ENCODE measurements around the gene CPNE5.

CPNE5 gene

DNA sequence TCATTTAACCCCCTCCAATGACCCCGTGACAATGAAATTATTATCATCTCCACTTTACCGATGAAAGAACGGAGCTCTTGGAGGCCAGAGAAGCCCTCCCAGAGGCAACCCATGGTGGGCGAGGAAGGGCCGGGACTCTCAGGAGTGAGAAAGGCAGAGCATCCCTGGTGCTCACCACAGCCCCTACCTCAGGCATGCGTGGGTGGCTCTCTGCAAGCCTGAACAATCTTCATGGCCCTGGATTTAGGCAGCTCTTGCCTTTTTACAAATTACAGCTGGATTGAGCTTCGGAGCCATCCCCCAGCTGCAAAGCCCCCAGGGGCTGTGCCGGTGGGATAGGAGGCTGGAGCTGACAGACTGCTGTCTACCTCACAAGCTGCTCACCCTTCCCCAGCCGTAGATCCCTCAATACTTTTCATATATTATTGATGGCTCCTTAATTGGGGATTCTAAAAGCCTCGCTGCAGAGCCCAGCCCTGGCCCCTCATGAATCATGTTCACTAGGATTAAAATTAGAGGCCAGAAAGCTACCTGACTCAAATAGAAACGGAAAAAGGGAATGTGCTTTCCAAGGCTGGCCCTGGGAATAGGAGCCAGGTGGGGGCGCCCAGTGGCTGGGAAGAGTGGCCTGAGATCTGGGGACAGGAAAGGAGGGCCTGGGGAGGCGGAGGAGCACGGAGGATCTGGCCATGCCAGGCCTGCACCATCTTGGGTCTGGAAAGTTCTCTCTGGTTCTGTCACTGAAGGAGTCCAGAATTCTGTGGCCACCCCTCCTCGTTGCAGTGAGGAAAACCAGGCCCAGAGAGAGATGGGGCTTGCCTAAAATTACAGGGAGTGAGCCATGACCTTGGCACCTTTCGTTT is 29.1 kb downstream of the CPNE5 start:
- no peak for DNase-seq (ENCODE audit: low spot score)

DNA sequence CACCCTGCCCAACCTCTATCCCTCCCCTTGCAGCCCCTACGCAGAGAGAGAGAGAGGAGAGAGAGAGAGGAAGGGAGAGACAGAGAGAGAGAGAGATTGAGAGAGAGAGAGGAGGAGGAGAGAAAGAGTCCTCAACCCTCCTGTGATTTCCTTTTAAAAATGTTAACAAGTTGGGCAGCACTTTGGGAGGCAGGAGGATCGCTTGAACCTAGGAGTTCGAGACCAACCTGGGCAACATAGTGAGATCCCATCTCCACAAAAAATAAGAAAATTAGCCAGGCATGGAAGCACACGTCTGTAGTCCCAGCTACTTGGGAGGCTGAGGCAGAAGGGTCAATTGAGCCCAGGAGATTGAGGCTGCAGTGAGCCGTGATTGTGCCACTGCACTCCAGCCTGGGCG is 30.1 kb downstream of the CPNE5 start:
- H3K27me3 ChIP-seq (ENCODE audit: insufficient read depth, poor library complexity, severe bottlenecking), result no peaks in the 10 kb centered on the region
- TF ChIP-seq, protein P1, sequence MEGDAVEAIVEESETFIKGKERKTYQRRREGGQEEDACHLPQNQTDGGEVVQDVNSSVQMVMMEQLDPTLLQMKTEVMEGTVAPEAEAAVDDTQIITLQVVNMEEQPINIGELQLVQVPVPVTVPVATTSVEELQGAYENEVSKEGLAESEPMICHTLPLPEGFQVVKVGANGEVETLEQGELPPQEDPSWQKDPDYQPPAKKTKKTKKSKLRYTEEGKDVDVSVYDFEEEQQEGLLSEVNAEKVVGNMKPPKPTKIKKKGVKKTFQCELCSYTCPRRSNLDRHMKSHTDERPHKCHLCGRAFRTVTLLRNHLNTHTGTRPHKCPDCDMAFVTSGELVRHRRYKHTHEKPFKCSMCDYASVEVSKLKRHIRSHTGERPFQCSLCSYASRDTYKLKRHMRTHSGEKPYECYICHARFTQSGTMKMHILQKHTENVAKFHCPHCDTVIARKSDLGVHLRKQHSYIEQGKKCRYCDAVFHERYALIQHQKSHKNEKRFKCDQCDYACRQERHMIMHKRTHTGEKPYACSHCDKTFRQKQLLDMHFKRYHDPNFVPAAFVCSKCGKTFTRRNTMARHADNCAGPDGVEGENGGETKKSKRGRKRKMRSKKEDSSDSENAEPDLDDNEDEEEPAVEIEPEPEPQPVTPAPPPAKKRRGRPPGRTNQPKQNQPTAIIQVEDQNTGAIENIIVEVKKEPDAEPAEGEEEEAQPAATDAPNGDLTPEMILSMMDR (IDR thresholded peaks at IDR 0.05; ENCODE audit: poor library complexity, severe bottlenecking), result no peak

More for the DNA sequence above, 29.1 kb downstream of the CPNE5 start:
- Histone ChIP-seq H3K4me1 (ENCODE audit: insufficient read depth, poor library complexity, severe bottlenecking) (no peaks in the 10 kb centered on the region), H3K27me3 (ENCODE audit: insufficient read depth, poor library complexity, severe bottlenecking) (no peaks in the 10 kb centered on the region), H3K36me3 (ENCODE audit: low read depth) (no peaks in the 10 kb centered on the region), H3K4me3 (ENCODE audit: severe bottlenecking) (no peak overlapping the region), H3K9me3 (ENCODE audit: severe bottlenecking) (no peaks in the 10 kb centered on the region), H3K27ac (ENCODE audit: poor library complexity, severe bottlenecking) (no peak overlapping the region)
- TF ChIP-seq, protein P1 (IDR thresholded peaks at IDR 0.05; ENCODE audit: poor library complexity, severe bottlenecking), result no peak
- no peak for ATAC-seq (ENCODE audit: low read depth)

DNA sequence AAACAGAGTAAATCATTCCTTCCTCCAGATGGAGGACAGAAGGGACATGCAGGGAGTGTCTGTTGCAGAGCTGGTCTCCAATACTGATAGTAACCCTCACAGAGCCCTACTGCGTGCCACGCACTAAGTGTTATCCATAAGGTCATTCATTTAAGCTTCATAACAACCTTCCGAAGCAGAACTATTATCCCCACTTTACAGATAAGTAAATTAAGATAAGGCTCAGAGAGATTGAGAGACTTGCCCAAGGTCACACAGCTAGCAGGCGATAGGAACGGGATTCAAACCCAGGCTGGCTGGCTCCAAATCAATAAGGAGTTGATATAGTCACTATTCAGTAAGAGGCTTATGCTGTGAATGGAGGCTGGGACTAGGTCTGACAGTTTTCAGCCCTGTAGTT is 30.6 kb downstream of the CPNE5 start:
- ATAC-seq (ENCODE audit: low read depth) (no peak), DNase-seq (ENCODE audit: low spot score) (no peak)
- Histone ChIP-seq H3K4me3 (ENCODE audit: severe bottlenecking) (no peak overlapping the region), H3K27ac (ENCODE audit: poor library complexity, severe bottlenecking) (no peak overlapping the region), H3K4me1 (ENCODE audit: insufficient read depth, poor library complexity, severe bottlenecking) (no peaks in the 10 kb centered on the region), H3K36me3 (ENCODE audit: low read depth) (no peaks in the 10 kb centered on the region), H3K27me3 (ENCODE audit: insufficient read depth, poor library complexity, severe bottlenecking) (no peaks in the 10 kb centered on the region), H3K9me3 (ENCODE audit: severe bottlenecking) (no peaks in the 10 kb centered on the region)
- TF ChIP-seq, protein P1 (IDR thresholded peaks at IDR 0.05; ENCODE audit: poor library complexity, severe bottlenecking), result no peak

More for the DNA sequence above, 30.1 kb downstream of the CPNE5 start:
- no peak overlapping the region for H3K27ac ChIP-seq (ENCODE audit: poor library complexity, severe bottlenecking)
- no peak overlapping the region for H3K4me3 ChIP-seq (ENCODE audit: severe bottlenecking)
- no peaks in the 10 kb centered on the region for H3K9me3 ChIP-seq (ENCODE audit: severe bottlenecking)
- ATAC-seq (ENCODE audit: low read depth) (no peak), DNase-seq (ENCODE audit: low spot score) (no peak)
- no peaks in the 10 kb centered on the region for H3K4me1 ChIP-seq (ENCODE audit: insufficient read depth, poor library complexity, severe bottlenecking)
- H3K36me3 ChIP-seq (ENCODE audit: low read depth), result no peaks in the 10 kb centered on the region

DNA sequence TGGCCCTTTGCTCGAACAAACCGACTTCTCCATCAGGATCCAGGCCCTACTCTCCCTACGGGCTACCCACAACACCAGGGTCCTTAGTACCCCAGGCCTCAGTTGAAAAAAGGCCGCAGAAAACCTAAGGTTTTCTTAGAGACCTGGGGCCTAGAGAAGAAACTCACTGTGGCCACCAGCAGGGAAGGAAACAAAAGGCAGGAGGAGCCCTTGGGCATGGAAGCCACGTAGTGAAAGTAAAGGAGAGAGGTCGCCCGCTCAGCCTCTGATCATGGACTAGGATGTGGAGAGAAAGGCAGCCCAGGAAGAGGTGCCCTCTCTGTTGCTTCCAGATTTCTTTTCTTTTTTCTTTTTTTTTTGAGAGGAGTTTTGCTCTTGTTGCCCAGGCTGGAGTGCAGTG is 31.5 kb downstream of the CPNE5 start:
- Histone ChIP-seq H3K4me1 (ENCODE audit: insufficient read depth, poor library complexity, severe bottlenecking) (no peaks in the 10 kb centered on the region), H3K27me3 (ENCODE audit: insufficient read depth, poor library complexity, severe bottlenecking) (no peaks in the 10 kb centered on the region), H3K9me3 (ENCODE audit: severe bottlenecking) (no peaks in the 10 kb centered on the region), H3K27ac (ENCODE audit: poor library complexity, severe bottlenecking) (no peak overlapping the region), H3K36me3 (ENCODE audit: low read depth) (no peaks in the 10 kb centered on the region), H3K4me3 (ENCODE audit: severe bottlenecking) (no peak overlapping the region)
- DNase-seq (ENCODE audit: low spot score) (no peak), ATAC-seq (ENCODE audit: low read depth) (no peak)
- TF ChIP-seq, protein P1 (IDR thresholded peaks at IDR 0.05; ENCODE audit: poor library complexity, severe bottlenecking), result no peak

DNA sequence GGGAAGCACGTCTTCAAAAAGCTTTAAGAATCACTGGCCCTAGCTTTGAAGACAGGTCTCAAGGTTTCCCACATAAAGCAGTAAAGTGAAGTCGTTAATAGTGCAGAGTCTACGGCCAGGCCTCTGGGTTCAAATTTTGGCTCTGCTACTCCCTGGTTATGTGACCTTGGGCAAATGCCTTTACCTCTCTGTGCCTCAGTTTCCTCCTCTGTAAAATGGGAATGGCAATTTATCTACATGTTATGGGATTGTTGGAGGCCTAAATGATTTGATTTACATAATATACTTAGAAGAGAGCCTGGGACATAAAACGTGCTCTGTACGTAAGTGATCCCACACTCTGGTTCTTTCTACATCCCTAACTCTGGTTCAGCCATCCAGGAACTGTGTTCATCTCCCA is 32.1 kb downstream of the CPNE5 start:
- no peaks in the 10 kb centered on the region for H3K36me3 ChIP-seq (ENCODE audit: low read depth)

More for the DNA sequence above, 32.1 kb downstream of the CPNE5 start:
- Histone ChIP-seq H3K4me1 (ENCODE audit: insufficient read depth, poor library complexity, severe bottlenecking) (no peaks in the 10 kb centered on the region), H3K9me3 (ENCODE audit: severe bottlenecking) (no peaks in the 10 kb centered on the region), H3K27me3 (ENCODE audit: insufficient read depth, poor library complexity, severe bottlenecking) (no peaks in the 10 kb centered on the region), H3K27ac (ENCODE audit: poor library complexity, severe bottlenecking) (no peak overlapping the region), H3K4me3 (ENCODE audit: severe bottlenecking) (no peak overlapping the region)
- TF ChIP-seq, protein P1 (IDR thresholded peaks at IDR 0.05; ENCODE audit: poor library complexity, severe bottlenecking), result no peak
- DNase-seq (ENCODE audit: low spot score), result no peak
- no peak for ATAC-seq (ENCODE audit: low read depth)

Data from RWPE2 (cell line).